Measurements from ENCODE around the gene WDR87.
"Not testable (repeated sequence)": the region's sequence is repeated elsewhere in the genome, so short reads cannot be mapped to it uniquely, and the experiment has no call there.

WDR87 gene

DNA sequence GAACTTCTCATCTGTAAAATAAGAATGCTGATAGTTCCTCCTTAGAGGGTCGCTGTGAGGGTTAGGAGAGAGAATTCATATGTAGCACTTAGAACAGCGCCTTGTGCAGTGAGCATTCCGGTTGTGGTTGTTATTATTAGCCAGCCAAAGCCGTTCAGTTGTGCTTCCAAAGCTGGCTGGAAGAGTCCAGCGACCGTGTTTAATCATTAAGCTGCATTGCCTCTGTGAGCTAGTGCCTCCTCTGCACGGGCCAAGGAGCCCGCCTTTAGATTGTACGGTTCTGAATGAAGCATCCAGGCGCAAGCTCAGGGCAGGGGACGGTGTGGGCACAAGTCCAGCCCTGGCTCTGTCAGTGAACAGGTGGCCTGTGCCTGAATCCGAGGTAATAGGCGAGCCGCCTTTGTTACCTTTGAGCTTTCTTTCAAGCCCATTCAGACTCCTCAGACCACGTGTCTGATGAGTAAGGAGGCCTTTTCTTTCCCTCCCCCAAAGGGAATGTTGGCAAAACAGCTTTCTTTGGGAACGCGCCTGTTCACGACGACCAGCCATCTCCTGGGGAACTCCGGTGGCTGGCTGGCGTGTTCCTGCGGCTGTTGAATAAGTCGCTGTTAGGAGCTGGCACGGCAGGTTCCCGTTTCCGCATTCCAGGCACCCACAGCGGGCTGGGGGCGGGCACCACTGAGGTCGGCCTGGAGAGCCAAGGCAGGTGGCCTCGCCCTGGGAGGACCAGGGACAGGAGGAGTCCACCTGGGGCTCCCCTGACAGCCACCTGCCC is 25.7 kb upstream of the WDR87 start:
- DNase-seq (ENCODE audit: low read depth in 1 of 2, low spot score in 1 of 2): no peak

DNA sequence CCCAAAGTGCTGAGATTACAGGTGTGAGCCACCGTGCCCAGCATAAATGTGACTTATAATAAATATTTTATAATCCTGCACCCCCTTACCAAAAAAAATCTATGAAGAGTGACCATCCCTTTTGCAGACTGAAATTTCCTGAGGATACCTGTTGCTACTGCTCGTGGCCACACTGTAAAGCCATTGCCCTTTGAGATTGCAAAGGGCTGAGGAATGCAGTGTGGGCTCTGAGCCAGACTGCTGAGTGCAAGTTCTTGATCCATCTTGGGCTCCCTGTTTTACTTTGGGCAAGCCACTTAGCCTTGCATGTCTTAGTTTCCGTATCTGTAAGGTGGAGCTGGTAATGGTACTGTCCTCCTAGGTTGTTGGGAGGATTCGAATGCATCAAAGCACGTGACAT is 24.0 kb upstream of the WDR87 start:
- no peak for DNase-seq (ENCODE audit: low read depth in 1 of 2, low spot score in 1 of 2)

DNA sequence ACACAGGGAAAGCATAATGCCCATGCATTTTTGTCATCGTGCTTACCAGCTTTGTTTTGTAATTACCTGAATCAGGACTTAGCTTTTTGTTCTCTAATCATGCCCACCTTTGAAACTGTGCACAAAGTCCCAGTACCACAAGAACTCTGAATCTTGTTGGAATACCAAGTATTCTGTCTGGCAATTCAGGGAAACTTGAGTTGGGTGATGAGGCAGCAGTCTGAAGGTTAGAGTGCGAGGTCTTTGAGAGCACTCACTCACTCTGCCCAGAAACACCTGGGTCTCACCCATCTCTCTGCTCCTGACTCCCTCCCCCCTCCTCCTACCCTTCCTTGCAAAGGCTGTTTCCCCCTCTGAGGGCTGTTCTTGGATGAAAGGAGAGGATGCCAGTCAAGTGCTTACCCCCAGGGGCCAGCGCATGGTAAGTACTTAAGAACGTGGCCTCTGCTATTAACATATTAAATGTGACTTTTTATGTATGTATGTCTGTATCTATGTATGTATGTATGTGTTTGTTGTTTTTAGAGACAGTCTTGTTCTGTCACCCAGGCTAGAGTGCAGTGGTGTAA is 23.0 kb upstream of the WDR87 start:
- no peak for DNase-seq (ENCODE audit: low read depth in 1 of 2, low spot score in 1 of 2)

DNA sequence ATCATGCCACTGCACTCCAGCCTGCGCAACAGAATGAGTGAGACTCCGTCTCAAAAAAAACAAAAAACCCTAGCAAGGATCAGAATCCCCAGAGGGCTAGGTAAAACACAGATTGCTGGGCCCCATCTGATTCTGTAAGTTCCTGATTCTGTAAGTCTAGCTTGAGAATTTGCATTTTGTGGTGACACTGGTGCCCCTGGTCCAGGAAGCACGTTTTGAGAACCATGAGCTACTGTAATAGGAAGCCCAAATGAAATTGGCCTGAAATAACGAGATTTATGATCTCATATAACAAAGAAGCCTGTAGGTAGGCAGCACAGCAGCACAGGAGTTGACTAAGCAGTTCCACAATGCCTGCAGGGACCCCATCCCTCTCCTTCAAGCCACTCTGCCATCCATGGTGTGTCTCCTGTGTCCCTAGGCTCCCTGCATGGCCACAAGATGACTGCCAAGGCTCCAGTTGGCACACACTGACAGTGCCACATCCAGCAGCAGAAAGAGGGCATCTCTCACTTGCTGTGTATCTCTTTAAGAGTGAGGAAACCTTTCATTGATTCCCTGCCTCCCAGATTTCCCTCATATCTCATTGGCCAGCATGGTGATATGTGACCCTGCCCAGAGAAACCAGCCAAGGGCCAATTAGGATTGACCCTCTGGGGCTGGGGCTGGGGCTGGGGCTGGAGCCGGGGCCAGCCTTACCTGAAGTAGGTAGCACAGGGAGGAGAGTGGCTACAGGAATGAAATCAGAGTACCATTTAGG is 22.3 kb upstream of the WDR87 start:
- no peak for DNase-seq (ENCODE audit: low read depth in 1 of 2, low spot score in 1 of 2)

DNA sequence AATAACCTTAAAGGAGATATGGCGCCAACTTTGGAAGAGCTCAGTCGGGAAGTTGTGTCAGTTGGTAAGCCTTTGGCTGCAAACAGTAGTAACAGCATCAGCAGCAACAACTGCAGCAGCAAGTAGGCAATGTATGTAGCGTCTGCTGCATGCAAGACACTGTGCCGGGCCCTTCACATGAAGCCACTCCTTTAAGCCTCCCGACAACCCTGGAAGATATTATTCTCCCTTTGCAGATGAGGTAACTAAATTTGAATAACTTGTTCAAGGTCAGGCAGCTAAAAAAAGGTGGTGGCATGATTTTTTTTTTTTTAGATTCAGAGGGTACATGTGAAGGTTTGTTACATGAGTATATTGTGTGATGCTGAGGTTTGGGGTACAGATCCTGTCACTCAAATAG is 20.3 kb upstream of the WDR87 start:
- no peak for DNase-seq (ENCODE audit: low read depth in 1 of 2, low spot score in 1 of 2)

DNA sequence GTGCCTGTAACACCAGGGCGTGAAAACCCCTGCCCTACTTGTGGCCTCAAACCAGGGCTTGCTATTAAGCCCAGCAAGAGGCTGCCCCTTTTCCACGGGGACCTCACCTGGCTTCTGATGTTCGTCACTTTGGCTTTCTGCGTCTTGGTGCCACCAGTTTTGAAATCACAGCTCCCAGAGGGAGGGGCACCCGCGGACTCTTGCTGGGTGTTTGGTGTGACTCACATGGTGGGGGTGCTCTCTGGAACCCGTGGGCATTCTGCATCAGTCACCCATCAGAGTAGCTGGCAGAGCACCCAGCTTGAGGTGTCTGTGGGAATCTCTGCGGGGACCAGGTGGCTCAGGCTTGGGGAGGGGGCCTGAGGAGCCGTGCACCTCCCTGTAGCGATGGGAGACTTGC is 19.9 kb upstream of the WDR87 start:
- no peak for DNase-seq (ENCODE audit: low read depth in 1 of 2, low spot score in 1 of 2)

DNA sequence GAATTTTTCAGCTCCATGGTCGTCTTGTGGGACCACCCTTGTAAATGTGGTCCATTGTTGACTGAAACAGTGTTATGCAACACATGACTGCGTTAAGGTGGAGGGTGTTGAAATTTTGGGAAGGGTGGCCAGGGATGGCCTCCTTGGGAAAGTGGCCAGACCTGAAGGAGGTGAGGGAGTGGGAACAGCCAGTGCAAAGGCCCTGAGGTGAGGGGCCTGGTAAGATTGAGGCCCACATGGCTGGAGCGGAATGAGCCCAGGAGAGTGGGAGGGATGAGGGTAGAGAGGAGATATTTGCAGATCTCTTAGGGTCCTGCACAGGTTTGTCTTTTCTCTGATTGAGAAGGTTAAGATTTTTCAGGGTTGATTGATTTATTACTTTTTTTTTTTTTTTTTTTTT is 18.8 kb upstream of the WDR87 start:
- DNase-seq (ENCODE audit: low read depth in 1 of 2, low spot score in 1 of 2): no peak

DNA sequence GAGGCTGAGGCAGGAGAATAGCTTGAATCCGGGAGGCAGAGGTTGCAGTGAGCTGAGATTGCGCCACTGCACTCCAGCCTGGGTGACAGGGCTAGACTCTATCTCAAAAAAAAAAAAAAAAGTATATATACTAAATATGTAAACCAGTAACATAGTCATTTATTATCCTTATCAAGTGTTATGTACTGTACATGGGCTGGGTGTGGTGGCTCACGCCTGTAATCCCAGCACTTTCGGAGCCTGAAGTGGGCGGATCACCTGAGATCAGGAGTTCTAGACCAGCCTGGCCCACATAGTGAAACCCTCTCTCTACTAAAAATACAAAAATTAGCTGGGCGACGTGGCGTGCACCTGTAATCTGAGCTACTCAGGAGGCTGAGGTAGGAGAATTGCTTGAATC is 18.2 kb upstream of the WDR87 start:
- not testable (repeated sequence) for DNase-seq (ENCODE audit: low read depth in 1 of 2, low spot score in 1 of 2)

DNA sequence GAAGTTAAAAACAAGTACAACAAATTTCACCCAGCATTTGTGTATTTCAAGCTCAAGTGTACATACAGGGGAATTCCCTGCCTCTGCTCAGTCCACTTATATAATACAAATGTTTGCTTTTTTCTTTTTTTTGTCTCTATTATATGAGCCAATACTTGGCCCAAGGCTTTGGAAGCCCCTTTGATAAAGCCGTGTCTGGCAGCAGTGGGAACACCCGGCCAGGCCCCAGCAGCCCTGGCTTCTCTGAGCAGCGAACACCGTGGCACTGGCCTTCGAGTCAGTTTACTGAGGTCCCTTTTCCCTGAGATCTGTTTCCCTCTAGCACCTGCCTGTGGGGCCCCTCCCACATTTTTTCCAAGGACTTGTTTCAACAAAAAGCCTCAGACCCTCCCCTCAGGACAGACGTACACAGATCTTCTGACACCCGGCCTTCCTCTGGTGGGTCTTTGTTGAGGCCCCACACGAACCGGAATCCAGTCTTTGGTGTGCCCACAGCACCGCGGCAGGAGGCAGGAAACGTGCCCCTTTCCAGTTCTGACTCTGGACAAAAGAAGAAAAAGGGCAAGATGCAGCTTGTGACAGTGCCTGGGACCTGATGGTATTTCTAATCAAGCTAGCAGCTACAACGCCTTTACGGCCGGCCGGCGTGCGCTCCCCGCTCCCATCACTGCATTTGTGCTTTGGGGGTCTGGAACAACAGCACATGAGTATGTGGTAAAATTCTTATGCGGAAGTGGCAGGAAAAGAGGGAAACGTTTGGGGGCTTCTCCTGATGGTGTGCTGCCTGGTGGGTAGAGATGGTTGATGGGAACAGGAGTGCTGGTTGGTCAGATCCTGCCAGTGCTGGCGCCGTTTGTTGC is 14.4 kb upstream of the WDR87 start:
- DNase-seq (ENCODE audit: low read depth in 1 of 2, low spot score in 1 of 2): no peak

DNA sequence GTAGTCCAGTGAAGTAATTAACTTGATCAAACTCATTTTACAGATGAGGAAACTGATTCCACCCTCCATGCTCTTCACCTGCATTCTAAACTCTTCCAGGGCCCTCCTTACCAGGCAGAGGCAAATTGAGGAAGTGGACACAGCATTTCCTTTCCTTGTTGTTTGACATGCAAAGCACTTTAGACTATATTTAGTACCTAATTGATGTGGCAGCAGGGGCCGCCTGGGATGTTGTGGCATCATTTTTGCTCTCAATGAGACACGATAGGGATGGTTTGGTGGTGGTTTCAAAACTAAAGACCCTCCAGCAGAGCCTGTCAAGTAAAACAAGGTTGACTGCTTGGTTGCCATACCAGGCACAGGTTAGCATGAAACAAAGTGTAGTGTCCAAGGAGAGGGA is 8.5 kb upstream of the WDR87 start:
- DNase-seq (ENCODE audit: low read depth in 1 of 2, low spot score in 1 of 2): no peak

DNA sequence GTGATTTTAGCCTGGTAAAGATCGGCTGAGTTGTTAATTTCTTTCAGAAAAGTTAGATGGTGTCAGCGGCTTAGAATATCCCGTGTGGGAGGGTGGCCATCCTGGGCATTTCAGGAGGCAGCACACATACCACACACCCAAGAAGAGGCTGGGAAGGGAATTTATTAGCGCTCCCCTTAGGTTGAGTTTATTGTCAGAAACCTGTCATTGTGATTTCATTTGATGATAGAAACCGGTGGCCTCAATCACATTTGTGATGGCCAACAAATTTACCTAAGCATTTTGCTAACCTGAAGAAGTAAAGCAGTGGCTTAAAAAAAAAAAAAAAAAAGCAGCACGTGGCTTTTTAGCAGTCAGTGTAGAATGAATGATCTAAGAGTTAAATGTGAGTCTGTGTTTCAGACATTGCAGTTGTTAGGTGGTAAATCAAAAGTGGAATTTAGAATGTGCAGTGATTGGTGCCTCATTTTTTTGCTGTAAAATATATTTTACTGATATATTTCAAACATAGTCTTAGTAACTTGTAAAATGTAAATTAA is 3.3 kb upstream of the WDR87 start:
- DNase-seq (ENCODE audit: low read depth in 1 of 2, low spot score in 1 of 2): no peak

DNA sequence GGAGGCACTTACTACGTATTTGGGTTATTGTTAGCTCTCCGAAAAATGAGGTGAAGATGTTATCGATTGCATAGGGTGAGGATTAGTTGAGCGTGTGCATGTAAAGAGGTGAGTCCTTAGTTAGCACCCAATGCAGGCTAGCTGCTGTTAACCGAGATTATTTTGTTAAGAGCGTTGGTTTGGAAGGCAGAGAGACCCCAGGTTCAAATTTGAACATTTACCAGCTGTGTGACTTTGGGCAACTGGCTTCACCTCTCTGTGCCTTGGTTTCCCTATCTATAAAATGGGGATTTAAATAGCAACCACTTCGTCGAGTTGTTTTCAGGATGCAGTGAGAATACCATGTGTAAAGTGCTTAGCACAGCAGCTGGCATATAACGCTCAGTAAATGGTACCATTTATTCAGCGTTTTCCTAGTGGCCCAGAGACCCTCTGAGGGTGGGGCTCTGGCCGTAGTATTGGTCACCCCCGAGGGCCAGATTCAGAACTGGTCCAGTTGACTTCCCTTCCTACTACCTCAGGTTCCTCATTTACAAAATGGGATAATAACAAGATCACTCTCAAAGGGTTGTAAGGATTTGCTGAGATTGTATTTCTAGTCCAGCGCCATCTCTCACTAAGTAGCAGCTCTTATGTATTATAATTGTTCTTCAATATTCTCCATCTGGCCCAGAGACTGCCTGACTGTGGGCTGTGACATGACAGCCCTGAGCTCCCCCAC is 1.5 kb upstream of the WDR87 start:
- no peak for DNase-seq (ENCODE audit: low read depth in 1 of 2, low spot score in 1 of 2)

DNA sequence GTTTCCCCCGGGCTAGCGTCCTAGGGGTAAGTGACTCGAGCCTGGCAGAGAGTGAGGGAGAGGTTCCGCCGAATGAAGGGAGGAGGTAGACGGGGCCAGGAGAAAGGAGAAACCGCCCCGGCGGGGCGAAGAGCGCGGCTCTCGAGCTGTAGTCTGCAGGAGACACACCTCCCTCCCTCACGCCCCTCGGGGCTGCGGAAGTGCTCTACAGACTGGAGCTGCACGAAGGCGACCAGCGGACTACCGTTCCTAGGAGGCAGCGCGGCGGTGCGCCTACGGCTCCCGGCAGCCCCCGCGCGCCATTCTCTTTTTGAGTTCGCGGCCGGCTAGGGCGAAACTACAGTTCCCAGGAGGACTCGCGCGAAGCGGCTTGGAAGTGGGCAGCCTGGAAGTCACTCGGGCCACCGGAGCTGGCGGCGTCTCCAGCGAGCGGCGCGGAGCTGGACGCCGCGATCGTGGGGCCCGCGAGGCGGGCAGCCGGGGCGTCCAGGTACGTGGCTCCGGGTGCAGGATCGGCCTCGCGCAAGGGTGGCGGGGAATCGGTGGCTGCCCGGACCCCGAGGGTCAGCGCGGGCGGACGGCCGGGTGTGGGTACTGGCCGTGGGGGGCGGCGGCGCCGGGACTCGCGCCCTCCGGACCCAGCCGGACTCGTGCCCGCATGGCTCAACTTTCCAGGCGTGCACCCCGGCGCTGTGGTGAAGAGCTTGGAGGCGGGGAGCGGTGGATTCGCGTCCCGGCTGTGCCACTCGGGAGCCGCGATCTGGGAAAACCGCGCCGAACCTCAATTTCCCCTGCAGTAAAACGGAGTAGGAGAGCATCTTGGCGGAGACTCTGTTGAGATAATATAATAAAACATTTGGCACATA is 708 bp upstream of the WDR87 start, which contains the start of gene SIPA1L3:
Gene SIPA1L3 (plus strand): TSS at position 340 of the 866 bp plus-strand sequence. CDS start 174,358 bp downstream, outside the sequence.
- peak; percentile 87 to 91 for DNase-seq (ENCODE audit: low read depth in 1 of 2, low spot score in 1 of 2)

DNA sequence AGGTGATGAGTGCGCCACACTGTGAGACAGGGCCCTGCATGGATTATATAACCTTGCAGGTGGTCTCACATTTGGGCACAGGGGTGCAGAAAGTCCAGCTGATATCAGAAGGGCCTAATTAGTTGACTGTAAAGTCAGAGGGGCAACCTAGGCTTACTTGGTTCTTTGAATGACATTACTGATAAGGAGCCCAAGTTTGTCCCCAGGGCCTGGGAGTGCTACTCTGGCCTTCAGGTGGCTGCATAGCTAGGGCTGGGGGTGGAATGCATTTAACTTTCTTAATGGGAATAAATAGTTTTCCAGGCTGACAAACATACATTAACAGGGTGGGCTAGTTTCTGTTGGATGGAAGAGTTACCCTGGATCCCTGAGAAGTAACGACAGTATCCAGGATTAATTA is 3.3 kb downstream of the WDR87 start:
- no peak for DNase-seq (ENCODE audit: low read depth in 1 of 2, low spot score in 1 of 2)

DNA sequence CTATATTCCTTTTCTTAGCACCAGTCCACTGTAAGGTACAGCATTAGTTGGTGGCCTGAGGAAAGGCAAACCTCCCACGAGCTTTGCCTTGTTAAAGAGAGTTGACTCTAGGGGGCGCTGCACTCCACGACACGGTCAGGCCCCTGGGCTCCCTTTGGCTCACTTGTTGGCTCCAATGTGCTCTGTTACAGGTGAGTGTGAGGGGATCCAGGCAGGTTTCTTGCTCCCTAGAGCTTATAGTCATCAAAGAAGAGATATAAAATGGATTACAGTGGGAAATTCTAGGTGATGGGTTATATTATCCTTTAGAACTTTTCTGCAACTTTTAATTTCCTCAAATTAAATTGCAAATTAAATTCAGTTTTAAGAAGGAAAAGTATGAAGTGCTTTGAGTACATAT is 3.7 kb downstream of the WDR87 start:
- peak; percentile 68 to 82 for DNase-seq (ENCODE audit: low read depth in 1 of 2, low spot score in 1 of 2)

DNA sequence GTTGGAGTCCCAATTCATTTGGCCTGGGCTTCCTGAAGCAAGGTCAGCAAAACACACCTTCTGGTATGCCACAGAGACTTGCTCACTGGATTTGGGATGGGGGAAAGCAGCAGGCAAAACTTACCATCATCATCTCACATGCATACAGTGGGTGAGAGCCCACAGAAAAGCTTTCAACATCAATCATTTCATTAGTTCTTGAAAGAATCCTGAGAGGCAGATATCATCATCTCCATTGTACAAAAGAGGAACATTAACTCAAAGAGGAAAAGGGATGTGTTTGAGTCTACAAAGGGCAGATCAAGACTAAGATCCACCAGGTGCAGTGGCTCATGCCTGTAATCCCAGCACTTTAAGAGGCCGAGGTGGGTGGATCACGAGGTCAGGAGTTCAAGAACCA is 6.4 kb downstream of the WDR87 start:
- no peak for DNase-seq (ENCODE audit: low read depth in 1 of 2, low spot score in 1 of 2)

DNA sequence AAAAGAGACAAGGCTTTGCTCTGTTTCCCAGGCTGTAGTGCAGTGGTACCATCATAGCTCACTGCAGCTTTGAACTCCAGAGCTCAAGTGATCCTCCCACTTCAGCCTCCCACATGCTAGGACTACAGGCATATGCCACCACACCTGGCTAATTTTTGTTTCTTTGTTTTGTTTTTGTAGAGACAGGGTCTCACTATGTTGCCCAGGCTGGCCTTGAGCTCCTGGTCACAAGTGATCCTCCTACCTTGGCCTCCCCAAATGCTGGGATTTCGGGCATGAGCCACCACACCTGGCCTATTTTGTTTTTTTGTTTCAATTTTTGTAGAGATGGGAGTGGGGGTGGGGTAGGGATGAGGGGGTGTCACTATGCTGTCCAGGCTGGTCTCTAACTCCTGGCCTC is 6.9 kb downstream of the WDR87 start:
- no peak for DNase-seq (ENCODE audit: low read depth in 1 of 2, low spot score in 1 of 2)

DNA sequence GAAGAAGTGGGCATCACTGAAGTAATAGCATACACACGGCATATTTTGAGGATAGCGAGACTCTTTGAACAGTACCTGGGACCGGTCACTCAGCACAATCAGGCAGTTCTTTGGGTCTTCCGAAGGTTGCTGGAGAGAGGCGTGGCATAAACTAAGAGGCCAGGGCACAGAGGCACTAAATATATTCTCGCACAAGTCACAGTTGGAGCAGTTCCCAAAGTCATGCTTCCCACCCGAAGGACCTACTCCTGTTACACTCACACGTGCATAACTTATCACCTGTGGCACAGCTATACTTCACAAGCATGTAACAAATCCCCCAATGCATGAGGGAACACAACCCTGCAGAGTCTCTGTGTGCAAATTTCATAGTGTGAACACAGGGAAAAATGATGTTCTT is 10.2 kb downstream of the WDR87 start:
- no peak for DNase-seq (ENCODE audit: low read depth in 1 of 2, low spot score in 1 of 2)

DNA sequence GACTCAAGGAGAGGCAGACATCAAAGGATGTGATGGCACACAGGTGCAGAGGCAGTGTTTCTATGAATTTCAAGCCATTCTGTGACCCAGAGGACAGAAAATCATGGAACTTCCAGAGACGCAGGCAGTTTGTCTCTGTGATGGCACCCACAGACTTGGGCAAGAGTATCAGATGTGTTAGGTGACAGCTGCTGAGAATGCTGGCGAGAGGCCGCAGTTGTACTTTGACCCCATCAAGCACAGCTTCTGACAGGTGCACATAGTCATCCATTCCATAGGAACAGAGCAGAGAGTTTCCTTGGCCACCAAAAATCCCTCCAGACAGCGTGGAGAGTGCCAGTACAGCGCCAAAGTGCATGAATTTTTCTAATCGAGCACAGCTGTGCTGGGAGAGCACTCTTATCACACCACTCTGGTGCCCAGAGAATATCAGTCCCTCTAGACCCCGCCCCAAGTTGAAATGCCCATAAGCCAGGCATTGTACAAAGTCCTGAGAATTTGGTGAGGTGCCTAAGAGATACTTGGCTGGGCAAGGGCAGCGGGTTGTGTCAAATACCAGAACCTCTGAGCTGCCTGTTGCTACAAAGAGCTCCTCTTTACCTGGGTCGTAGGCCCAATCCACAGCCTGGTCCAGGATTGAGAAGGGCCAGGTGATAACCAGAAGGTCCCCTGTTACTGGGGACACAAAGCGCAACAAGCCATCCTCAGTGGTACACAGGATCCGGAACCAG is 12.4 kb downstream of the WDR87 start:
- DNase-seq (ENCODE audit: low read depth in 1 of 2, low spot score in 1 of 2): no peak

Measured in activated CD4-positive, alpha-beta T cell treated with anti-CD3 and anti-CD28 coated beads, Interleukin-2, amount 50 U/mL, for 24 hours (primary cell).